HCT116 (cell line): Measurements from ENCODE around the gene SETD1B.

Source experiments
- POLR2AphosphoS5 ChIP-seq: IDR thresholded peaks from 2 replicates; pipeline ENCODE4 v1.6.1; 2011; ENCODE audit warnings: mild to moderate bottlenecking, low read depth, low read length, moderate library complexity
- SIN3A ChIP-seq: IDR thresholded peaks from 2 replicates; pipeline ENCODE4 v1.6.1; 2012; ENCODE audit warnings: low read depth
- TF ChIP-seq, protein P1 (sequence below): IDR thresholded peaks from 2 replicates; pipeline ENCODE4 v1.6.1; 2012
- TF ChIP-seq, protein P2 (sequence below): IDR thresholded peaks from 2 replicates; pipeline ENCODE4 v1.6.1; 2012; ENCODE audit warnings: low read depth

DNA sequence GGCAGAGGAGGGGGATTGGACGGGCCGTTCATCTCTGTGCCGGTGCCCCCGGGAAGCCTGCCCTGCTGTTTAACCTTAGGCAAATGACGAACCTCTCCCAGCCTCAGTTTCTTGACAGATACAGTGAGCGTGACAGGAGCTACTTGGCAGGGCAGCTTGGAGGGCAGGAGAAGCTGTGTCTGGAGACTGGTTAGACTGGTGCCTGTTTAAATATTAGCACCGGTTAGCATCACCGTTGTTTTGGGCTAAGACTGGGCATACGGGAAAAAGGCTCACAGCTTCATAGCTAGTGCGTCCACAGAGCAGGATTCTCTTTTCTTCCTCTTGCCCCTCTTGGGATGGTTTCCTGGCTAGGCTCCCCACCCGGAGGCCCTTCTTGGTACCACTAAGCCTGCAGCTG is 49.0 kb upstream of the SETD1B start:
- TF ChIP-seq POLR2AphosphoS5 (no peak), SIN3A (no peak)
- TF ChIP-seq, protein P1, sequence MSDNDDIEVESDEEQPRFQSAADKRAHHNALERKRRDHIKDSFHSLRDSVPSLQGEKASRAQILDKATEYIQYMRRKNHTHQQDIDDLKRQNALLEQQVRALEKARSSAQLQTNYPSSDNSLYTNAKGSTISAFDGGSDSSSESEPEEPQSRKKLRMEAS = no peak
- TF ChIP-seq, protein P2, sequence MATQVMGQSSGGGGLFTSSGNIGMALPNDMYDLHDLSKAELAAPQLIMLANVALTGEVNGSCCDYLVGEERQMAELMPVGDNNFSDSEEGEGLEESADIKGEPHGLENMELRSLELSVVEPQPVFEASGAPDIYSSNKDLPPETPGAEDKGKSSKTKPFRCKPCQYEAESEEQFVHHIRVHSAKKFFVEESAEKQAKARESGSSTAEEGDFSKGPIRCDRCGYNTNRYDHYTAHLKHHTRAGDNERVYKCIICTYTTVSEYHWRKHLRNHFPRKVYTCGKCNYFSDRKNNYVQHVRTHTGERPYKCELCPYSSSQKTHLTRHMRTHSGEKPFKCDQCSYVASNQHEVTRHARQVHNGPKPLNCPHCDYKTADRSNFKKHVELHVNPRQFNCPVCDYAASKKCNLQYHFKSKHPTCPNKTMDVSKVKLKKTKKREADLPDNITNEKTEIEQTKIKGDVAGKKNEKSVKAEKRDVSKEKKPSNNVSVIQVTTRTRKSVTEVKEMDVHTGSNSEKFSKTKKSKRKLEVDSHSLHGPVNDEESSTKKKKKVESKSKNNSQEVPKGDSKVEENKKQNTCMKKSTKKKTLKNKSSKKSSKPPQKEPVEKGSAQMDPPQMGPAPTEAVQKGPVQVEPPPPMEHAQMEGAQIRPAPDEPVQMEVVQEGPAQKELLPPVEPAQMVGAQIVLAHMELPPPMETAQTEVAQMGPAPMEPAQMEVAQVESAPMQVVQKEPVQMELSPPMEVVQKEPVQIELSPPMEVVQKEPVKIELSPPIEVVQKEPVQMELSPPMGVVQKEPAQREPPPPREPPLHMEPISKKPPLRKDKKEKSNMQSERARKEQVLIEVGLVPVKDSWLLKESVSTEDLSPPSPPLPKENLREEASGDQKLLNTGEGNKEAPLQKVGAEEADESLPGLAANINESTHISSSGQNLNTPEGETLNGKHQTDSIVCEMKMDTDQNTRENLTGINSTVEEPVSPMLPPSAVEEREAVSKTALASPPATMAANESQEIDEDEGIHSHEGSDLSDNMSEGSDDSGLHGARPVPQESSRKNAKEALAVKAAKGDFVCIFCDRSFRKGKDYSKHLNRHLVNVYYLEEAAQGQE = no peak
